ENCODE measurements around the gene RUNX2.

RUNX2 gene

DNA sequence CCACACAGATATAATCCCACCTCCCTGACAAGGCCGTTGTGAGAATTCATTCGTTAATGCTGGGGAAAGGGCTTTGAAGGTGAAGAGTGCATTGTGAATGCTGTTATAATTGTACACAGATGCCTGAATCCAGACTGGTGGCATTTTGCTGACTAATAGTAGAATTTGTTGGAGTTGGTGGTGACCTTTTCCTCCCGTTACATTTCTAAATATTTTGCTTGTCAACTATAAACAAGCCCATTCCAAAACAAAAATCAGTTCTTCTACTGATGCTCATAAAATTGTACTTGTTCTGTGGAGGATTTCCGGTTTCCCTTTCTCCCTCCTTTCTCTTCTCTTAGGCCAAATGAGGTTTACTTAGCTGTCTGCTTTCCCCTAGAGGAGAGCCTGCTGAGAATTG is 302.7 kb downstream of the RUNX2 start:
- Histone ChIP-seq H3K4me1 (ENCODE audit: control insufficient read depth in 1 of 2, insufficient read depth in 2 of 2, low read length in 2 of 2) (no peaks in the 10 kb centered on the region), H2BK5ac (ENCODE audit: low read depth, low read length, poor library complexity) (no peak overlapping the region), H3K14ac (ENCODE audit: low read length) (no peak overlapping the region), H2BK12ac (ENCODE audit: low read length) (no peak overlapping the region), H4K8ac (ENCODE audit: low read depth, low read length) (no peak overlapping the region), H3K4me2 (ENCODE audit: low read length) (no peak overlapping the region), H3K4me3 (ENCODE audit: low read depth, low read length) (no peak overlapping the region), H2BK120ac (ENCODE audit: insufficient read depth, low read length, poor library complexity) (no peak overlapping the region), H3K23ac (ENCODE audit: low read length) (no peak overlapping the region), H4K91ac (ENCODE audit: low read depth, low read length) (no peak overlapping the region), H3K79me1 (ENCODE audit: low read length) (no peaks in the 10 kb centered on the region), H3K9ac (ENCODE audit: low read length) (no peak overlapping the region), H2AFZ (ENCODE audit: insufficient read depth, low read length, poor library complexity) (no peak overlapping the region), H3K27ac (ENCODE audit: low read depth, low read length) (no peak overlapping the region), H3K36me3 (ENCODE audit: control insufficient read depth in 1 of 2, insufficient read depth in 2 of 2, low read length in 2 of 2) (no peaks in the 10 kb centered on the region), H3K27me3 (ENCODE audit: insufficient read depth, low read length) (no peaks in the 10 kb centered on the region), H3K79me2 (ENCODE audit: control insufficient read depth, insufficient read depth, low read length, poor library complexity) (no peaks in the 10 kb centered on the region), H4K12ac (ENCODE audit: low read depth, low read length) (no peak overlapping the region), H3K4ac (ENCODE audit: low read depth, low read length) (no peak overlapping the region), H3K9me3 (ENCODE audit: insufficient read depth, low read depth, low read length) (no peaks in the 10 kb centered on the region), H2AK5ac (ENCODE audit: low read length) (no peak overlapping the region), H3K18ac (ENCODE audit: low read length) (no peak overlapping the region)
- DNase-seq, result peak in 1 of 2 donors; percentile 20
- no CpG with 5 or more reads among the region's 4 CpGs for WGBS (ENCODE audit: extremely low coverage, insufficient coverage, insufficient read length)

DNA sequence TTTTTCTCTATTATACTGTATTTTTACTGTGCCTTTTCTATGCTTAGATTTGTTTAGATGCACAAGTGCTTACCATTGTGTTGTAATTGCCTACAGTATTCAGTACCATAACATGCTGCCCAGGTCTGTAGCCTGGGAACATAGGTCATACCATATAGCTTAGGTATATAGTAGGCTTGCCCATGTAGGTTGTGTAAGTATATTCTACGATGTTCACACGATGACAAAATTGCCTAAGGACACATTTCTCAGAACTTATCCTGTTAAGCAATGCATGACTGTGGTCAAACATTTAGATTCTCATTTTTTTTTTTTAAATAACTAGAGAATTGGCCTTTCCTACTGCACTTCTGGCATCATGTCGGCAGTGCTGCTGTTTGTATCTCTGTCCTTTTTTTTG is 303.3 kb downstream of the RUNX2 start:
- H3K9me3 ChIP-seq (ENCODE audit: insufficient read depth, low read depth, low read length), result no peaks in the 10 kb centered on the region
- no peaks in the 10 kb centered on the region for H3K79me2 ChIP-seq (ENCODE audit: control insufficient read depth, insufficient read depth, low read length, poor library complexity)
- H3K4me1 ChIP-seq (ENCODE audit: control insufficient read depth in 1 of 2, insufficient read depth in 2 of 2, low read length in 2 of 2), result no peaks in the 10 kb centered on the region
- no peak overlapping the region for H4K12ac ChIP-seq (ENCODE audit: low read depth, low read length)
- no peak overlapping the region for H2AFZ ChIP-seq (ENCODE audit: insufficient read depth, low read length, poor library complexity)
- H3K4ac ChIP-seq (ENCODE audit: low read depth, low read length), result no peak overlapping the region
- H4K91ac ChIP-seq (ENCODE audit: low read depth, low read length), result no peak overlapping the region
- H3K9ac ChIP-seq (ENCODE audit: low read length), result no peak overlapping the region
- H3K14ac ChIP-seq (ENCODE audit: low read length), result no peak overlapping the region
- H3K18ac ChIP-seq (ENCODE audit: low read length), result no peak overlapping the region
- H3K36me3 ChIP-seq (ENCODE audit: control insufficient read depth in 1 of 2, insufficient read depth in 2 of 2, low read length in 2 of 2), result no peaks in the 10 kb centered on the region
- no peak overlapping the region for H3K27ac ChIP-seq (ENCODE audit: low read depth, low read length)
- H3K4me3 ChIP-seq (ENCODE audit: low read depth, low read length), result no peak overlapping the region
- H3K4me2 ChIP-seq (ENCODE audit: low read length), result no peak overlapping the region
- H2BK12ac ChIP-seq (ENCODE audit: low read length), result no peak overlapping the region
- no peak overlapping the region for H2AK5ac ChIP-seq (ENCODE audit: low read length)
- H2BK120ac ChIP-seq (ENCODE audit: insufficient read depth, low read length, poor library complexity), result no peak overlapping the region
- H3K79me1 ChIP-seq (ENCODE audit: low read length), result no peaks in the 10 kb centered on the region
- peak; percentile 66 to 95 for DNase-seq
- no peak overlapping the region for H4K8ac ChIP-seq (ENCODE audit: low read depth, low read length)
- no peak overlapping the region for H2BK5ac ChIP-seq (ENCODE audit: low read depth, low read length, poor library complexity)
- H3K23ac ChIP-seq (ENCODE audit: low read length), result no peak overlapping the region
- WGBS (ENCODE audit: extremely low coverage, insufficient coverage, insufficient read length), result no CpG with 5 or more reads among the region's 3 CpGs
- H3K27me3 ChIP-seq (ENCODE audit: insufficient read depth, low read length), result no peaks in the 10 kb centered on the region

DNA sequence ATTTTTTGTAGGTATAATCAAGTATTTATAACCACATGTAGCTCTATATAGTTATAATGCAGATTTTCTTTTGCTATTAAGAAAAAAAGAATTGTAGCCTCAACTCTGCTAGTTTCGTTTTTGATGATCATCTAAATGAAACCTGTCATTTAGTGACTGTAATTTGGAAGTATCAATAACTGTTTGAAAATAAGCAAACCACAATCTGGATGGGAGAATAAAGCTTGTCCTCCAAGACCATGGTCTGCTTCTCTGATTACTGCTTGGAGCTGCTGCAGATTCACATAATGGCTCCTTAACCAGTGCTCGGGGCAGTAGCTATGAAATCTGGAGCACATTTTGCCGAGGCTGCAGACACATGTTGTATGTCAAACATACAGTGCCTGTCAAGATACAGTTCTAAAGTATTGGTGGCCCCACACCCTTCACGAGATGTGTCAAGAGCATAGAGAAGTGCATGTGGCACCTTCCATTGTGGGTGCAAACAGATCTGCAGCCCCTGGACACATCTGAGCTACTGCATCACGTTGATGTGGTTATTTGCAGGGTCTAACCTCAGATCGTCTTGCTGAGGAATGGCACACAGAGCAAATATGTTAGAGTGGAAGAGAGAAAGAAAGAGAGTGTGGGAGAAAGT is 305.3 kb downstream of the RUNX2 start:
- Histone ChIP-seq H3K9ac (ENCODE audit: low read length) (no peak overlapping the region), H3K27me3 (ENCODE audit: insufficient read depth, low read length) (no peaks in the 10 kb centered on the region), H2AK5ac (ENCODE audit: low read length) (no peak overlapping the region), H2BK120ac (ENCODE audit: insufficient read depth, low read length, poor library complexity) (no peak overlapping the region), H3K4ac (ENCODE audit: low read depth, low read length) (no peak overlapping the region), H2BK12ac (ENCODE audit: low read length) (no peak overlapping the region), H4K12ac (ENCODE audit: low read depth, low read length) (no peak overlapping the region), H3K4me1 (ENCODE audit: control insufficient read depth in 1 of 2, insufficient read depth in 2 of 2, low read length in 2 of 2) (no peaks in the 10 kb centered on the region), H3K14ac (ENCODE audit: low read length) (no peak overlapping the region), H3K27ac (ENCODE audit: low read depth, low read length) (no peak overlapping the region), H3K36me3 (ENCODE audit: control insufficient read depth in 1 of 2, insufficient read depth in 2 of 2, low read length in 2 of 2) (no peaks in the 10 kb centered on the region), H3K4me2 (ENCODE audit: low read length) (no peak overlapping the region), H2AFZ (ENCODE audit: insufficient read depth, low read length, poor library complexity) (no peak overlapping the region), H3K23ac (ENCODE audit: low read length) (peak overlapping the region; percentile 21), H3K79me2 (ENCODE audit: control insufficient read depth, insufficient read depth, low read length, poor library complexity) (no peaks in the 10 kb centered on the region), H3K18ac (ENCODE audit: low read length) (no peak overlapping the region), H3K79me1 (ENCODE audit: low read length) (no peaks in the 10 kb centered on the region), H3K9me3 (ENCODE audit: insufficient read depth, low read depth, low read length) (no peaks in the 10 kb centered on the region), H3K4me3 (ENCODE audit: low read depth, low read length) (no peak overlapping the region), H4K91ac (ENCODE audit: low read depth, low read length) (no peak overlapping the region), H4K8ac (ENCODE audit: low read depth, low read length) (no peak overlapping the region), H2BK5ac (ENCODE audit: low read depth, low read length, poor library complexity) (no peak overlapping the region)
- WGBS (ENCODE audit: extremely low coverage, insufficient coverage, insufficient read length), result no CpG with 5 or more reads among the region's 6 CpGs
- DNase-seq, result no peak

DNA sequence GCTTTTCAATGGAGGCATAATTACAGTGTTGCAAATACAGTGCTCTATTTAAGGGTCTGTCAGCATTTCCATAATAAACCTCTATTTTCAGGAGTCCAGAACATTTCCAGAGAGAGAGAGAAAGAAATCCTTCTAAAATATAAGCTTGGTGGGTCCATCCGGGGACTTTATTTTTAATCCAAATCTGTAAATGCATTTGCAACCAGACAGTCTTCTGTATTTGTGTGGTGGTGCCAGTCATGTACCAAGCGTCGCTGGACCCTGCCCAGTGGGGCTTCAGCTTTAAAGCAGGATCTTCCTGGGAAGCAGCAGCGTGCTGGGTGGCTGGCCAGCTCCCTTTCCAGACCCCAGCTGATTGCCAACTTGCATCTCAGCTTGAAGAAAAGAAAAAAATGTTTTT is 306.1 kb downstream of the RUNX2 start:
- no peak overlapping the region for H3K4me3 ChIP-seq (ENCODE audit: low read depth, low read length)
- no peak overlapping the region for H3K9ac ChIP-seq (ENCODE audit: low read length)
- H3K23ac ChIP-seq (ENCODE audit: low read length), result no peak overlapping the region
- H2BK5ac ChIP-seq (ENCODE audit: low read depth, low read length, poor library complexity), result no peak overlapping the region
- no peak for DNase-seq
- no peaks in the 10 kb centered on the region for H3K4me1 ChIP-seq (ENCODE audit: control insufficient read depth in 1 of 2, insufficient read depth in 2 of 2, low read length in 2 of 2)
- no peaks in the 10 kb centered on the region for H3K36me3 ChIP-seq (ENCODE audit: control insufficient read depth in 1 of 2, insufficient read depth in 2 of 2, low read length in 2 of 2)
- no peak overlapping the region for H2BK12ac ChIP-seq (ENCODE audit: low read length)
- H3K79me2 ChIP-seq (ENCODE audit: control insufficient read depth, insufficient read depth, low read length, poor library complexity), result no peaks in the 10 kb centered on the region
- H3K27me3 ChIP-seq (ENCODE audit: insufficient read depth, low read length), result no peaks in the 10 kb centered on the region
- H3K4me2 ChIP-seq (ENCODE audit: low read length), result no peak overlapping the region
- H2AFZ ChIP-seq (ENCODE audit: insufficient read depth, low read length, poor library complexity), result no peak overlapping the region
- H3K18ac ChIP-seq (ENCODE audit: low read length), result no peak overlapping the region
- H4K91ac ChIP-seq (ENCODE audit: low read depth, low read length), result no peak overlapping the region
- no peak overlapping the region for H4K8ac ChIP-seq (ENCODE audit: low read depth, low read length)
- no peak overlapping the region for H4K12ac ChIP-seq (ENCODE audit: low read depth, low read length)
- H2BK120ac ChIP-seq (ENCODE audit: insufficient read depth, low read length, poor library complexity), result no peak overlapping the region
- H3K9me3 ChIP-seq (ENCODE audit: insufficient read depth, low read depth, low read length), result no peaks in the 10 kb centered on the region
- no peak overlapping the region for H3K27ac ChIP-seq (ENCODE audit: low read depth, low read length)
- no peaks in the 10 kb centered on the region for H3K79me1 ChIP-seq (ENCODE audit: low read length)
- no peak overlapping the region for H3K4ac ChIP-seq (ENCODE audit: low read depth, low read length)
- H3K14ac ChIP-seq (ENCODE audit: low read length), result no peak overlapping the region
- no CpG with 5 or more reads among the region's 4 CpGs for WGBS (ENCODE audit: extremely low coverage, insufficient coverage, insufficient read length)
- no peak overlapping the region for H2AK5ac ChIP-seq (ENCODE audit: low read length)

Measured in trophoblast cell (in vitro differentiated cells and primary cell).